ENCODE results near the gene PHRF1.

- no peak for TF ChIP-seq CTCF (IDR thresholded peaks at IDR 0.05; ENCODE audit: poor library complexity, severe bottlenecking)
- TF ChIP-seq RAD21 (conservative IDR thresholded peaks at IDR 0.05) = no peak
- TF ChIP-seq EP300 (conservative IDR thresholded peaks at IDR 0.05; ENCODE audit: poor library complexity, severe bottlenecking) = no peak
- no peak for TF ChIP-seq MXI1 (conservative IDR thresholded peaks at IDR 0.05; ENCODE audit: poor library complexity, severe bottlenecking)
- TF ChIP-seq SMC3 (conservative IDR thresholded peaks at IDR 0.05; ENCODE audit: poor library complexity) = no peak
- no peak for TF ChIP-seq POLR2AphosphoS5 (IDR thresholded peaks at IDR 0.05)
- no peak for TF ChIP-seq TAF1 (IDR thresholded peaks at IDR 0.05; ENCODE audit: low read depth)
- no peak for TF ChIP-seq REST (IDR thresholded peaks at IDR 0.05; ENCODE audit: borderline replicate concordance)
Observed at GRCh38 chr11:603154-603553, 26.9 kb downstream of the PHRF1 start.
